Mammary epithelial cell (primary cell): Measurements from ENCODE around the gene CDH13.

ENCODE experiments used
- EZH2 ChIP-seq: IDR thresholded peaks from 2 replicates; pipeline ENCODE4 v1.6.1; 2012; ENCODE audit warnings: low read length, inconsistent platforms, borderline replicate concordance
- TF ChIP-seq, protein P1 (sequence below), 2 donors: IDR thresholded peaks in 1 of 2; conservative IDR thresholded peaks in 1 of 2; 2 replicates each; pipeline ENCODE4 v1.5.1; 2011 to 2012; ENCODE audit warnings: inconsistent platforms in 2 of 2, low read length in 2 of 2, mild to moderate bottlenecking in 2 of 2, control low read depth in 1 of 2, low read depth in 1 of 2; ENCODE audit not compliant: insufficient read depth in 1 of 2; ENCODE audit errors: extremely low read depth in 1 of 2

GRCh38 chr16:83298541-83298940 lies 671.8 kb downstream of the CDH13 start:
- TF ChIP-seq, protein P1, sequence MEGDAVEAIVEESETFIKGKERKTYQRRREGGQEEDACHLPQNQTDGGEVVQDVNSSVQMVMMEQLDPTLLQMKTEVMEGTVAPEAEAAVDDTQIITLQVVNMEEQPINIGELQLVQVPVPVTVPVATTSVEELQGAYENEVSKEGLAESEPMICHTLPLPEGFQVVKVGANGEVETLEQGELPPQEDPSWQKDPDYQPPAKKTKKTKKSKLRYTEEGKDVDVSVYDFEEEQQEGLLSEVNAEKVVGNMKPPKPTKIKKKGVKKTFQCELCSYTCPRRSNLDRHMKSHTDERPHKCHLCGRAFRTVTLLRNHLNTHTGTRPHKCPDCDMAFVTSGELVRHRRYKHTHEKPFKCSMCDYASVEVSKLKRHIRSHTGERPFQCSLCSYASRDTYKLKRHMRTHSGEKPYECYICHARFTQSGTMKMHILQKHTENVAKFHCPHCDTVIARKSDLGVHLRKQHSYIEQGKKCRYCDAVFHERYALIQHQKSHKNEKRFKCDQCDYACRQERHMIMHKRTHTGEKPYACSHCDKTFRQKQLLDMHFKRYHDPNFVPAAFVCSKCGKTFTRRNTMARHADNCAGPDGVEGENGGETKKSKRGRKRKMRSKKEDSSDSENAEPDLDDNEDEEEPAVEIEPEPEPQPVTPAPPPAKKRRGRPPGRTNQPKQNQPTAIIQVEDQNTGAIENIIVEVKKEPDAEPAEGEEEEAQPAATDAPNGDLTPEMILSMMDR (conservative IDR thresholded peaks at IDR 0.05 in 1 of 2, IDR thresholded peaks at IDR 0.05 in 1 of 2; ENCODE audit: extremely low read depth in 1 of 2, insufficient read depth in 1 of 2, low read depth in 1 of 2, low read length in 2 of 2): no peak
- no peak for TF ChIP-seq EZH2
